GM19193 (cell line): ENCODE data around the gene FAM135A.

ENCODE experiments used
- POLR2A ChIP-seq: IDR thresholded peaks from 4 replicates; pipeline ENCODE4 v1.6.1; 2011; ENCODE audit not compliant: insufficient read depth, insufficient read length; ENCODE audit errors: extremely low read depth

FAM135A gene

DNA sequence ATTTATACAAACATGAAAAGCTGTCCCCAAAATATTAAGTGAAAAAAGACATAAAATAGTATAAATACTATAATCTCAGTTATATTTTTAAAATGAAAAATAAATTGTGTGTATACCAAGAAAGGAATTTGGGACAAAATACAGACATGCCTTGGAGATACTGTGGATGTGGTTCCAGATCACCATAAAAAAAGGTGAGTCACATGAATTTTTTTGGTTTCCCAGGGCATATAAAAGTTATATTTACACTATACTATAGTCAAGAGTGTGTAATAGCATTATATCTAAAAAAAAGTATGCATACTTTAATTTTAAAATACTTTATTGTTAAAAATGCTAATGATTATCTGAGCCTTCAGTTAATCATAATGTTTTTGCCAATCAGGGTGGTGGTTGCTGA lies 136.0 kb downstream of the FAM135A start:
- TF ChIP-seq POLR2A = no peak

- TF ChIP-seq POLR2A = no peak
These were observed 138.3 kb downstream of the FAM135A start for GRCh38 chr6:70551566-70551965.

GRCh38 chr6:70552974-70553373 lies 139.7 kb downstream of the FAM135A start:
- TF ChIP-seq POLR2A = no peak

GRCh38 chr6:70557998-70558397 lies 144.7 kb downstream of the FAM135A start:
- no peak for TF ChIP-seq POLR2A

DNA sequence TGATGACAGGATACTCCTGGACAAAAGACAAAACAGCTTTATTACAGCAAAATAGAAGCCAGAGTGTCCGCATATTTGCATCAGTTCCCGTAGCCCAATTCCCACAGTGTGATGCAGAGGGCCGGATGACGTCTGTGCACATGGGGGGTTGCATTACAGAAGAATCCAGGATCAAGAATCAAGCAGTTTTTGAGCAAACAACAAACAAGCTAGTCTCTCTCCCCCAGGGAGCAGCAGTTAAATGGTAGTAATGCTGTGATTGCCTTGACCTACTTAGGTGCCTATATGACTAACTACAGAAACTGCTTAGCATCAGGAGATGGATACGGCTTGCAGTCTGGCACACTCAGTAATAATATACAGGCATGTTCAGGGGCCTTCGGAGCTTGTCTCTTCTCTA lies 150.2 kb downstream of the FAM135A start:
- no peak for TF ChIP-seq POLR2A

- TF ChIP-seq POLR2A = peak; percentile 93
These were observed 153.6 kb downstream of the FAM135A start, which contains the start of gene SDHAF4 for GRCh38 chr6:70566751-70567382. Gene SDHAF4 (plus strand): TSS chr6:70566930. CDS start chr6:70566941, 11 bp downstream.

DNA sequence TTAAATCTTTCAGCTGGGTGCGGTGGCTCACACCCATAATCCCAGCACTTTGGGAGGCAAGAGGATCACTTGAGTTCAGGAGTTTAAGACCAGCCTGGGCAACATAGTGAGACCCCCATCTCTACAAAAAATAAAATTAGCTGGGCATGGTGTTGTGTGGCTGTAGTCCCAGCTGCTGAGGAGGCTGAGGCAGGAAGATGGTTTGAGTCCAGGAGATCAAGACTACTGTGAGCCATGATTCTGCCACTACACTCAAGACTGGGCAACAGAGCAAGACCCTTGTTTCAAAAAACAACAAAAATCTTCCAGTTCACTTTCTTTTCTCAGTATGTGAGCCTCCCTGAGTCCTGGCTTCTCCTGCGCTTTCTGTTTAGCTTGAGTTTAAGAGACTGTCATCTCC lies 161.3 kb downstream of the FAM135A start:
- TF ChIP-seq POLR2A = no peak

DNA sequence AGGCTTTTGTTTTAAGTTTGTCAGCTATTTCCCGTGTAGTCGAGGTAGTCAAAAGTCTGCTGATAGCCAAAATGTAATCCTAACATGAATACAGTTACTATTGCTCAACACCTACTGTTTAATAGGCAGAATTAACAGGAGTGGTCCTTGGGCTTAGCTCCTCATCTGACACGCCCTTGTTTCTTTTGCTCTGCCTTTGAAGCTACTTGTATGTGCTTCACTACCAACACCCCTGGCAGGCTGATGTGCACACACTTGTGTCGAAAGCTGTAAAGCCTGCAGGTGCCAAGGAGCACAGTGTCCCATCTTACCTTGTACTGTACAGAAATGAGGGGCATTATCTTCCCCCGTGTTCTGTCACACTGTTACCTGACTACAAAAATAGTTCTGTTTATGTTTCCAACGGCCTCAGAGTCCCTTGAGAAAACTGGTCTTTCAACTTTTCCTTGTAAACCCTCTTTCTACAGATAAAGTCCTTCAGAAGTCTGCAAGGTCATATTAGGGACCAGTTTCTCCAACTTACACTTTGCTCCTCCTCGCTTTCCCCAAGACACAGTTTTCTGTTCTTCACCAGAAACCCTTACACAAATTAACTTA lies 162.7 kb downstream of the FAM135A start:
- TF ChIP-seq POLR2A = no peak

DNA sequence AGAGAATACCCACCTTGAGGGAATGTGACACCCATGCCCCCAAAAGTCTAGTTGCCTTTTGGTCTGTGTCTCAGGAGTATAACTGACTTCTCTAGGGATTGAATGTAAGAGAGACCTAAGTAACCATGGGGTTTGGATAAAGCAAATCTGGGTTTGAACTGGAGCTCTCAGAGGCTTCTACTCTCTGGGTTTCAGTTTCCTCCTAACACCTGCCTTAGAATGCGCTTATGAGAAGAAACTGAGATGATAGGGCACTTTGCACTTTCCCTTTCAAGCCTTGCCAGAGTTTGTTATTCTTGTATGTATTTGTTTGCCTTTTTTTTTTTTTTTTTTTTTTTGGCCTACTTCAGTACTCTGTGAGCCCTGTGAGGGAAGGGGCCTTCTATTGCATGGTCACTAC lies 172.8 kb downstream of the FAM135A start:
- TF ChIP-seq POLR2A = no peak

GRCh38 chr6:70590400-70590799 lies 177.1 kb downstream of the FAM135A start:
- TF ChIP-seq POLR2A = no peak

DNA sequence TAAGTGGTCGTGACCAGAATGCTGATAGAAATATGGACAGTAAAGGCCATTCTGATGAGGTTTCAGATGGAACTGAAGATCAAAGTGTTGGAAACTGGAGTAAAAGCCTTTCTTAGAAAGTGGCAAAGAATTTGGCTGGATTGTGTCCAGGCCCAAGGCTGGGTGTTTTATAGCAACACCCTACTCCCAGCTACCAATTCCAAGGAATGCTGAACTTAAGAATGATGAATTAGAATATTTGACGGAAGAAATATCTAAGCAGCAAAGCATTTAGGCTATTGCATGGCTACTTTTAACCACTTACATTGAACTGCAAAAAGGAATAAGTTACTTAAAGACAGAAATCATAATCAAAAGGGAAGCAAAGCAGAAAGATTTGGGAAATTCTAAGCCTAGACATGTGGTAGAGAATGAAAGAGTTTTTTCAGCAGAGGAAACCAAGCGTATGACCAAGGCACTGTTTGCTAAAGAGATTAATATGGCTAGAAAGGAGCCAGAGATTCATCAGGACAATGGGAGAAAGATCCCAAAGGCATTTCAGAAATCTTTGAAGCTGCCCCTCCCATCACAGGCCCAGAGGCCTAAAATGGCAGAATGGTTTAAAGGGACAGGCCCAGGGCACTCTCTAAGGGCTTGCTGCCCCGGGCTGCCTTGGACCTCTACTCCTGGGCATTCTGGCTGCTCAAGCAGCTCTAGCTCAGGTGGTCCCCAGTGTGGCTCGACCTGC lies 179.2 kb downstream of the FAM135A start:
- TF ChIP-seq POLR2A = no peak

DNA sequence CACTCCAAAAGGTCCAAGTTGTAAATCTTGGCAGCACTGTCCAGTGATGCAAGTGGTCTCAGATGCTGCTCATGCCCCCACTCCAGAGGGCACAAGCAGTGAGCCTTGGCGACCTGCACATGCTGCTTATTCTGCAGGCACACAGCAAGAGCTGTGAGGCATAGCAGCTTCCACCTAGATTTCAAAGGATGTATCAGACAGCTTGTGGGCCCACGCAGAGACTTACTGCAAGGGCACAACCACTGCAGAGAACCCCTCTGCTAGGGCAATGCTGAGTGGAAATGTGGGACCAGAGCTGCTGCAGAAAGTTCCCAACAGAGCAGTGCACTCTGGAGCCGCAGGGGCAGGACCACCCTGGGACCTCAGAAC lies 179.8 kb downstream of the FAM135A start:
- no peak for TF ChIP-seq POLR2A

- TF ChIP-seq POLR2A = no peak
These were observed 185.9 kb downstream of the FAM135A start for GRCh38 chr6:70599187-70599586.

DNA sequence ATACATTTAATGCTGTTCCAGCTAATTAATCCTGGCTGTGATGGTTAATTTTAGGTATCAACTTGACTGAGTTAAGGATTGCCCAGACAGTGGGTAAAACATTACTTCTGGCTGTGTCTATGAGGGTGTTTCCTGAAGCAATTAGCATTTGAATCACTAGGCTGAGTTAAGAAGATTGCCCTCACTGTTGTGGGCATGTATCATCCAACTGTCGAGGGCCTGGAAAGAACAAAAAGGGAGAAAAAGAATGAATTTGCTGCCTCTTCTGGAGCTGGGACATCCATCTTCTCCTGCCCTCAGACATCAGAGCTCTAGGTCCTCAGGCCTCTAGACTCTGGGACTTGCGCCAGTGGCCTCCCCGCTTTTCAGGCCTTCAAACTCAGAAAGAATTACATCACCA lies 187.7 kb downstream of the FAM135A start:
- no peak for TF ChIP-seq POLR2A

DNA sequence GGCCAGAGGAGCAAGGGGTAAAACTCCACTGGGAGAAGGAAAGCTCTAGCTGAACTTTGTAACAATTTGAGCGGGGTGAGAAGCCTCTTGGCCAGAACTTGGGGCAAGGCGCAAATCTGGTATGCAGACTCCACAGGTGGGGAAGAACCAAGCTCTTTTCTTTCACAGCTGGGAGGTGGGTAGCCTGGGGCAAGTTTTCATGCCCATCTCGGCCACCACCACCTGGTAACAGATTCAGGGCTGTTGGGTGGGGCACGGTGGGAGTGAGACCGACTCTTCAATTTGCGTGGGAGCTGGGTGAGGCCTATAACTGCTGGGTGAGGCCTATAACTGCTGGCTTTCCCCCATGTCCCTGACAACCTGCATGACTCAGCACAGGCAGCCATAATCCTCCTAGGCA lies 190.9 kb downstream of the FAM135A start:
- TF ChIP-seq POLR2A = no peak
